Endothelial cell of umbilical vein (primary cell): ENCODE measurements around the gene TSPAN4. TPM values are rescaled to one million over a fixed set of nuclear protein-coding genes. Genes with fewer than 3 reads are reported as not detected.

Experiments used
- BruUV-seq: library from RNA; stranded (reverse); fragments of 400-500 nt; replicated peaks from 2 replicates; lab custom pipeline; 2021; lab: Mats Ljungman, UMichigan
- CTCF ChIA-PET: fragments of 300-600, 350-600 bp; sonication (Branson Sonifier 250); formaldehyde crosslinking; loops from one replicate; lab custom pipeline; 2021; ENCODE audit warnings: antibody characterized with exemption, inconsistent platforms; lab: Charles Lee
- POLR2A ChIA-PET: fragments of 300-600, 350-600 bp; sonication (Branson Sonifier 250); formaldehyde crosslinking; loops from one replicate; lab custom pipeline; 2021; ENCODE audit warnings: antibody characterized with exemption, inconsistent platforms; lab: Charles Lee
- DNase-seq: peaks from one replicate; pipeline ENCODE4 v3.0.0-alpha.2; 2011; ENCODE audit warnings: low read depth, low spot score
- FAIRE-seq: peaks from 2 replicates; lab custom pipeline; 2011; peaks lifted over from hg19 to GRCh38; lab: Jason Lieb, UNC
- H2AFZ ChIP-seq: 2 replicates; pipeline ENCODE4 v1.6.0; 2012; ENCODE audit warnings: low read depth, low read length, control low read depth, inconsistent platforms
- H3K27ac ChIP-seq: 2 replicates; pipeline ENCODE4 v1.5.1; 2011; ENCODE audit warnings: low read depth, mild to moderate bottlenecking, control low read depth, low read length, moderate library complexity; ENCODE audit not compliant: insufficient read depth
- H3K27me3 ChIP-seq, 2 experiments: 2 replicates each; pipeline versions ENCODE4 v1.6.0 to v1.6.1; 2011; ENCODE audit warnings: low read length in 2 of 2, mixed read lengths in 1 of 2; ENCODE audit not compliant: control insufficient read depth in 2 of 2, insufficient read depth in 2 of 2
- H3K36me3 ChIP-seq, 2 experiments: 2 replicates in 1 of 2; 3 replicates in 1 of 2; pipeline ENCODE4 v1.5.1; 2011; ENCODE audit warnings: low read length in 2 of 2, mild to moderate bottlenecking in 1 of 2, moderate library complexity in 1 of 2; ENCODE audit not compliant: control insufficient read depth in 2 of 2, insufficient read depth in 2 of 2; ENCODE audit errors: extremely low read depth in 1 of 2
- H3K4me1 ChIP-seq: 3 replicates; pipeline ENCODE4 v1.5.1; 2011; ENCODE audit warnings: mild to moderate bottlenecking, low read length; ENCODE audit not compliant: control insufficient read depth, insufficient read depth; ENCODE audit errors: extremely low read depth
- H3K4me2 ChIP-seq: 2 replicates; pipeline ENCODE4 v1.6.1; 2011; ENCODE audit warnings: low read length, control low read depth, mixed read lengths; ENCODE audit not compliant: insufficient read depth
- H3K4me3 ChIP-seq, 3 experiments: fragments of 200-600 bp in 1 of 3; sonication (generic), shearing (Covaris generic) in 1 of 3; replicated peaks in 1 of 3; 2 replicates each; pipeline ENCODE4 v1.5.1; 2011 to 2016; ENCODE audit warnings: control low read depth in 3 of 3, low read length in 3 of 3, mild to moderate bottlenecking in 2 of 3, inconsistent platforms in 1 of 3, low read depth in 1 of 3, moderate library complexity in 1 of 3; ENCODE audit not compliant: insufficient read depth in 1 of 3
- H3K79me2 ChIP-seq: 2 replicates; pipeline ENCODE4 v1.6.0; 2012; ENCODE audit warnings: low read length, inconsistent platforms; ENCODE audit not compliant: control insufficient read depth, insufficient read depth
- H3K9ac ChIP-seq: replicated peaks from 2 replicates; pipeline ENCODE3; 2011; ENCODE audit warnings: low read length, control low read depth; ENCODE audit not compliant: insufficient read depth; ENCODE audit errors: extremely low read depth
- H3K9me1 ChIP-seq: replicated peaks from 3 replicates; pipeline ENCODE4 v1.6.0; 2011; ENCODE audit warnings: mild to moderate bottlenecking, low read length; ENCODE audit not compliant: control insufficient read depth, insufficient read depth; ENCODE audit errors: extremely low read depth
- H3K9me3 ChIP-seq: replicated peaks from 2 replicates; pipeline ENCODE4 v1.5.1; 2012; ENCODE audit warnings: low read length, inconsistent platforms; ENCODE audit not compliant: control insufficient read depth, insufficient read depth
- H4K20me1 ChIP-seq: replicated peaks from 2 replicates; pipeline ENCODE3; 2011; ENCODE audit warnings: mild to moderate bottlenecking, low read length; ENCODE audit not compliant: control insufficient read depth, insufficient read depth; ENCODE audit errors: extremely low read depth
- EZH2 ChIP-seq: IDR thresholded peaks from 2 replicates; pipeline ENCODE4 v1.6.1; 2012; ENCODE audit warnings: borderline replicate concordance, low read depth, mild to moderate bottlenecking, moderate library complexity, low read length, inconsistent platforms; ENCODE audit not compliant: severe bottlenecking
- FOS ChIP-seq: IDR thresholded peaks from 2 replicates; pipeline ENCODE4 v1.6.1; 2011; ENCODE audit warnings: mild to moderate bottlenecking, low read length, moderate library complexity, borderline replicate concordance; ENCODE audit not compliant: insufficient read depth
- GATA2 ChIP-seq: IDR thresholded peaks from 2 replicates; pipeline ENCODE4 v1.7.0; 2011; ENCODE audit warnings: low read depth, mild to moderate bottlenecking, moderate library complexity, mixed read lengths, low read length; ENCODE audit not compliant: insufficient read length, insufficient read depth
- JUN ChIP-seq: IDR thresholded peaks from 2 replicates; pipeline ENCODE4 v1.6.1; 2011; ENCODE audit warnings: borderline replicate concordance, low read depth; ENCODE audit not compliant: insufficient read length, insufficient read depth
- MAX ChIP-seq: IDR thresholded peaks from 2 replicates; pipeline ENCODE4 v1.6.1; 2011; ENCODE audit not compliant: insufficient read depth, insufficient read length
- MYC ChIP-seq: IDR thresholded peaks from one replicate; pipeline ENCODE4 v1.6.1; 2011; ENCODE audit warnings: mild to moderate bottlenecking, low read depth, low read length
- POLR2A ChIP-seq: IDR thresholded peaks from 2 replicates; pipeline ENCODE4 v1.6.1; 2012; ENCODE audit warnings: low read depth, mild to moderate bottlenecking, control low read depth, low read length
- POLR2AphosphoS5 ChIP-seq: IDR thresholded peaks from 2 replicates; pipeline ENCODE4 v1.6.1; 2012; ENCODE audit warnings: low read depth, mild to moderate bottlenecking, control low read depth, low read length, moderate library complexity; ENCODE audit not compliant: insufficient read depth
- dilution Hi-C: fragments of 300-500 bp; cut with MboI; formaldehyde crosslinking; loops from one replicate; pipeline ENCODE4 v1.15.0; 2019; ENCODE audit warnings: low sequenced_read_pairs; ENCODE audit not compliant: extremely low pct_ligation_motif_present
- intact Hi-C: fragments of 100-400 bp; cut with micrococcal nuclease; formaldehyde crosslinking; loops from one replicate; pipeline ENCODE4 v1.10.0; 2022
- polyA plus RNA-seq, 4 experiments: library from polyadenylated mRNA; depleted of rRNA in 3 of 4; stranded (reverse) in 3 of 4; unstranded in 1 of 4; fragments of >200 nt; gene quantifications; 2 replicates each; pipeline versions ENCODE4 v1.2.1 to v1.2.3, GENCODE V29; 2011 to 2012; ENCODE audit warnings: missing spikeins in 1 of 4
- total RNA-seq: library from RNA; stranded (reverse); gene quantifications from 2 replicates; pipeline ENCODE4 v1.2.3, GENCODE V29; 2021
- TF ChIP-seq, protein P1 (sequence below), 2 donors: IDR thresholded peaks; 1 replicate in 1 of 2; 2 replicates in 1 of 2; pipeline ENCODE4 v1.5.1; 2011; ENCODE audit warnings: low read length in 2 of 2, mild to moderate bottlenecking in 2 of 2, moderate library complexity in 2 of 2, control low read depth in 1 of 2, inconsistent platforms in 1 of 2, low read depth in 1 of 2; ENCODE audit not compliant: insufficient read depth in 1 of 2; ENCODE audit errors: extremely low read depth in 1 of 2

Gene TSPAN4
- total and polyA plus RNA-seq, 2 donors (not counting 3 experiments of a cell fraction or from before 2014, with no cell fraction given): 114 to 199 TPM

- no peak for FAIRE-seq
- ChIA-PET CTCF (interaction anchor here (1.0 kb wide), 1 partner anchor 17 kb away, joined by 3 read pairs; no protein-coding TSS in a partner anchor), POLR2A (no interaction called here)
These were observed 23.1 kb downstream of the TSPAN4 start for GRCh38 chr11:865462-866430.

More at GRCh38 chr11:865462-866430, 23.1 kb downstream of the TSPAN4 start:
- Histone ChIP-seq H3K27ac (no peak overlapping the region), H3K4me2 (no peak overlapping the region), H3K9me3 (no peaks in the 10 kb centered on the region), H3K27me3 (no peaks in the 10 kb centered on the region), H3K9me1 (no peaks in the 10 kb centered on the region), H3K4me3 (no peak overlapping the region), H4K20me1 (no peaks in the 10 kb centered on the region), H2AFZ (no peak overlapping the region), H3K9ac (no peak overlapping the region), H3K79me2 (no peaks in the 10 kb centered on the region), H3K4me1 (no peaks in the 10 kb centered on the region), H3K36me3 (peaks cover 0 to 11% of the 10 kb centered on the region in 2 experiments)
- no peak for DNase-seq
- BruUV-seq: no TSS peak
- intact Hi-C loops (no loop called here), dilution Hi-C loops (no loop called here)
- TF ChIP-seq MAX (no peak), MYC (no peak), FOS (no peak), EZH2 (no peak), GATA2 (no peak), JUN (no peak), POLR2AphosphoS5 (no peak), POLR2A (no peak)
- TF ChIP-seq, protein P1, sequence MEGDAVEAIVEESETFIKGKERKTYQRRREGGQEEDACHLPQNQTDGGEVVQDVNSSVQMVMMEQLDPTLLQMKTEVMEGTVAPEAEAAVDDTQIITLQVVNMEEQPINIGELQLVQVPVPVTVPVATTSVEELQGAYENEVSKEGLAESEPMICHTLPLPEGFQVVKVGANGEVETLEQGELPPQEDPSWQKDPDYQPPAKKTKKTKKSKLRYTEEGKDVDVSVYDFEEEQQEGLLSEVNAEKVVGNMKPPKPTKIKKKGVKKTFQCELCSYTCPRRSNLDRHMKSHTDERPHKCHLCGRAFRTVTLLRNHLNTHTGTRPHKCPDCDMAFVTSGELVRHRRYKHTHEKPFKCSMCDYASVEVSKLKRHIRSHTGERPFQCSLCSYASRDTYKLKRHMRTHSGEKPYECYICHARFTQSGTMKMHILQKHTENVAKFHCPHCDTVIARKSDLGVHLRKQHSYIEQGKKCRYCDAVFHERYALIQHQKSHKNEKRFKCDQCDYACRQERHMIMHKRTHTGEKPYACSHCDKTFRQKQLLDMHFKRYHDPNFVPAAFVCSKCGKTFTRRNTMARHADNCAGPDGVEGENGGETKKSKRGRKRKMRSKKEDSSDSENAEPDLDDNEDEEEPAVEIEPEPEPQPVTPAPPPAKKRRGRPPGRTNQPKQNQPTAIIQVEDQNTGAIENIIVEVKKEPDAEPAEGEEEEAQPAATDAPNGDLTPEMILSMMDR (IDR thresholded peaks at IDR 0.05; ENCODE audit: extremely low read depth in 1 of 2, insufficient read depth in 1 of 2, low read depth in 1 of 2, low read length in 2 of 2): no peak
